Central memory CD4-positive, alpha-beta T cell (primary cell): ENCODE measurements around the gene TBX3.

Source experiments
- DNase-seq: peaks from one replicate; pipeline ENCODE4 v3.0.0; 2022

TBX3 gene

DNA sequence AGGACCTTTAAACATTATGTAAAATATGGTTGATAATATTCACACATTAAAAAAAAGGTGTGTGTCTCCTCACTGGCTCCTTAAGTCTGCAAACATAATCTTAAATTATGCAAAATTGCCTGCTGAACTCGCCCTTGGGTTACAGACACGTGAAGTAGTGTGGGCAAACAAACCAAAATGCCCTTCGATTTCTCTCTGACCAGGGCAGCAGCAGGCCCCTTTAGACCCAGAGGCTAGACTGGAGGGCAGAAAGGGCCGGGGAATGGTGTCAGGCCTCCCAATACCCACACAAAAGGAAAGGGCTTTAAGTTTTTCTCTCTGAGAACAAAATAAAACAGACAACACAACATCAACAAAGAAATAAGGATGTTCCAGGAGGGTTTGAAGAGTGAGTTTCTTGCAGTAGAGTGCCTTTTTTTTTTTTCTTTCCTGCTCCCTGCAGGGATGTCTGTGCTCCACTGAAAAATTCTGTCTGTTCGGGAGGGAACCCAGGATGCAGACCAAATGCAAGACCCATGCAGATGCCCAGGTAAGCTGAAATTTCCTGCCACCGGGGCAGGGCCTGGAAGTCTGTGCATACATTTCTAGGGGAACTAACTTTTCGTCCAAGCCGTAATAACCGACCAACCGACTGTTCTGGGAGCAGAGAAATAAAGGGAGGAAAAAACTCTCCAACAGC, 1.7 kb downstream of the TBX3 start:
- DNase-seq = no peak

DNA sequence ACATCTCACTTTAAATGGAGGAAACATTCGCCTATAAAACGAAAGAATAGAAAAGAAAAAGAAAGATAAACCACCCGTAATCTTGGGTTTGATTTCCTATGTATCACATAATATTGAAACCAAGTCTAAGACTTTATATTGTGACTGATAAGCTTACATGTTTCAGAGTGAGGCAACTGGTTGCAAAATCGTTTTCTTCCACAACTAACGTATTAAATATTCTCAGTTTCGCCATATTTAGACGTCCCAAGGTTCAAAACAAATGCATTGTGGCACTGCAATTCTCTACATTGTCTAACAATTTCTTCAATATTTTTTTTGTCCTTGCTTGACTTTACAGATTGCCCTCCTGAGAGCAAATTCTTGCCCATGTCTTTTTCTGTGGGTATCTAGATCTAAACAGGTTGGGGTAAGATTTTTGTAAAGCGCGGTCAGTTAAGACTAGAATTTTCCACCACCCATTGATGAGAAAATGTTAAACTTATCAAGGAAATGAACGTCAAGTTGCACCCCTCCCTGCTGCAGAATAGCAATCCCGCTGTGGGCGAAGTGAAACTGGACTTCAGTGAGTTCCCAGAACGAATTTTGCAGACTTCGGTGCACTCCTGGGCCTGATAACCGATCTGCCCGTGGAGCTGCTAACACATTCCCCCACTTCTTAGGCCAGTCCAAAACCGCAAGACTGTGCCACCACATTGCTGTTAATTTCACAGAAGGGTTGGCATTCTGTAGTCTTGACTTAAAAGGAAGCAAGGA, 2.7 kb downstream of the TBX3 start:
- DNase-seq = no peak

DNA sequence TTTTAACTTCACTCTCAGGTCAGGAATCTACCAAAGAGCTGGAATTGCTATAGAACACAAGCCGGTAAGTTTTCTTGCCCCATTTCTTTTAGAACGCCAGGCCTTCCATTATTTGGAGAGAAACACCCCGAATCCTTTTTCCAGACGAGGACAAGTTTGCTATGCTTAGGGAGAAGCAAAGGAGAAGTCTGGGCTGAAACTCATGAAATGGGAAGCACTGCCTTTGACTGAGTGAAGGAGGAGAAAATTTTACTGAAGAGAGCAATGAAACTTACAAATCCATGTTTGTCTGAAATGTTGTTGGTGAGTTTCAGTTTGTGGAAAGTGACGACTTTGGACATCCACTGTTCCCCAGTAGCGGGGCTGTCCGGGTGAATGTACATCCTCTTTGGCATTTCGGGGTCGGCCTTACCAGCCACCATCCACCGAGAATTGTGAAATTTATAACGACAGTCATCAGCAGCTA, 3.3 kb downstream of the TBX3 start:
- DNase-seq = no peak

DNA sequence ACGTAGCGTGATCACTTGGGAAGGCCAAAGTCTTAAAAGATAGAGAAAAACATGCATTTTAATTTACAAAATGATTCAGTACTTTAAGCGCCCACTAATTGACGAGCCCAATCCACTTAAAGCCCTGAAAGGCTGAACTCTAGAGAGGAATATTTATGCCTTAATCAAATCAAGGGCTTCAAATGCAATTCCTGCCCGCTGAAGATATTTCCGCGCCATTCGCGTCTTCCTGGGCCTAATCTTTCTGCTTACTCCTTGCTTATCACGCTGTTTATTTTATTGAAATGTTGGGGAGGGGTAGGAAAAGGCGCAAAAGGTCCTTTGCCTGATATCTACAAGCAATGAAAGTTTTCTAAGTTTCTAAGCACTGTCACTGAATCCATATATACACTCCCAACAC, 4.0 kb downstream of the TBX3 start:
- no peak for DNase-seq

DNA sequence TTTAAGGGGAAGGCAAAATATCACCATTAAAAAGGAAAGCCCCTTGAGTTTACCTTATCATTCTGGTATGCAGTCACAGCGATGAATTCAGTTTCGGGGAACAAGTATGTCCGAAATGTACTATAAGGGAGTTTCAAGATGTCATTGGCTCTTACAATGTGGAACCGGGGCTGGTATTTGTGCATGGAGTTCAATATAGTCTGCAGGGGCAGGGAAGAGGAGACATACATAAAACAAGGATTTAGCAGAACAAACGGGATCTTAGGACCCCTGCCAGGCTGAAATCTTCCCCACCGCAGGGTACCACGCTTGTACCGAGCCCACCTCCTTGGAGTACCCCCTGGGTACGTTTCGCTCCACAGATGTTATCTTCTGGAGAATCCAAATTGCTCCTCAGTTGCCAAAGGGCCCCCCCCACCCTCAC, 4.5 kb downstream of the TBX3 start:
- no peak for DNase-seq

DNA sequence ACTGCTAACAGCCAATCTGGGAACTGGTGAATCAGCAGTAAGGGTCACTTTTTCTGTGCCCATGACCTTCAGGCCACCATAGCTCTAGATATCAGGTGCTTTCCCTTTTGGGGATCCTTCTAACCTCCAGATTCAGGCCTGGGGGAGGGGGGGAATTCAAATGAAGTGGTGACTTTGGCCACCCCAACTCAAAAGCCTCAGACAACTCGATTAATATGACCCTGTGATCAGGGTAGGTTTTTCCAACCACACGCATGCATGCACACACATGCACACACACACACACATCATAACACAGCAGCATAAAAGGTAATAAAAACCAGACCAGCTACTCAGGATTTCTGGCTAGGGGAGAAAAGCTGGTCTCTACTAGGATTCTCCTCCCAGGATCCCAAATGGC, 5.3 kb downstream of the TBX3 start:
- DNase-seq = no peak

DNA sequence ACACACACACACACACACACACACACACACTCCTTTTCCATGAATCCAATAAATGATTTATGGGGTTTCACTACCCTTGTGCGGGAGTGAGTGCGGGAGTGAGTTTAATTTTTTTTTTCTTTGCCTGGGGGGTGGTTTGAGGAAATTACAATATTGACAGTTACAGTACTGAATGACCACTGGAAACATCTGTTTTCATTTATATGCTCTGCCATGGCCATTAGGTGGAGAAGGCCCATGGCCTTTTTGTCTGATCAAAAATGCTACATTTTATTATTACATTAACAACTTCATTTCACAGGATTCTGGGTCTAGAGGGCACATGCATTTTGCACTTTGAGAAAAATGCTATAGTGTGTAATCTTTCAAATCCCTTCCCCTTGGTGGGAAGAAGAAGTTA, 5.9 kb downstream of the TBX3 start:
- DNase-seq = no peak

DNA sequence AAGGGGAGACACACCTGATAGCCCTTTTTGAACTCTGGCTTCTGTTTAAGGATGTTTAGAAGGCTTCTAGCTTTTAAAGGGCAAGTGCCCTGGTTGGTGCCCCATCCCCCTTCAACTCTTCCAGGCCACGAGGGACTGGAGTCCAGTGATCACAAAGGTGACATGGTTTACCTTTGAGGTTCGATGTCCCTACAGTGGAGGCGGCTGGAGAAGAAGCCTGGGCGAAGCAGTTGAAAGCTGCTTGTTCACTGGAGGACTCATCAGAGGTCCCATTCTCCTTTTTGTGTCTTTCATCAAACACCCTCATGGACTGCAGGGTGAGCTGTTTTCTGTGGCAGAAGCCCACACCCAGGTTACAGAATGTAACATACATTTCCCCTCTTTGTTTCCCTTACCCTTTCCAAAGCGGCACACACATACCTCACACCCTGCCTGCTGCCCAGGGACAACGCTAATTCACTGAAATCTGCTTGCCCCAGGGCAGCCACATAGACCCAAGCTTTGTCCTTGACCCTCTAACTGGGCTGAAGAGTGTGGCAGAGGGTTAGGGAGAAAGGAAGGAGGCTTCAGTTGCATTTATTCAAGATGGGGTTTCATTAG, 7.7 kb downstream of the TBX3 start:
- DNase-seq = no peak

DNA sequence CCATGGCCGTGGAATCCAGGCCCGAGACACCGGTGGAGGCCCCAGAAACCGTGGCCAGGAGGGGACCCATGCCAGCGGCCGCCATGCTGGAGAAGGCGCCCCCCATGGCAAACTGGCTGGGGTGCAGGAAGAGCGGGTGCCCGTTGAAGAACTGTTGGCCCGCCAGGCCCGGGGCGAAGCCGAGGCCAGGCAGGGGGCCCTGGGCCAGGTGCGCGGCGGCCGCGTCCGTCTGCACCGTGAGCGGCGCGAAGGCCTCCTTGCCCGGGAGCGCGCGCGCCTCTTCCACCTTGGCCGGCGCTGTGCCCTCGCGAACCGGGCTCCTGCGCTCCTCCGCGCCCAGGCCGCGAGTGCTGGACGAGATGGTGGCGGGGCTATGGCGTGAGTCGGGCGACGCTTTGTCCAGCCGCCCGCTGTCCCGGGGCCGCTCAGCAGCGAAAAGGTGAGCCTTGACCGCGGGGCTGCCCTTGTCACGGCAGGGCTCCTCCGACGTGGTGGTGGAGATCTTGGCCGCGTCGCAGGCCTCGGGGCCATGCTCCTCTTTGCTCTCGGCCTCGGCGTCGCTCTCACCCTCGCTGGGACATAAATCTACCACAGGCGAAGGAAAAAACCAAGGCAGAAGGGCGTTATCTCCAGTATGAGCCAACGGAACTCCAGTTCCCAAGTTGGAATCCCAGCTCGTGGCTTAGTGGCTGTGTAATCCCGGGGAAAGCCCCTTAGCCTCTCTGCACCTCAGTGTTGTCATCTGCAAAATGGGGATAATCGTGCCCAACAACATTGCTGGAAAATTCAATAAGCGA, 9.5 kb downstream of the TBX3 start:
- no peak for DNase-seq

DNA sequence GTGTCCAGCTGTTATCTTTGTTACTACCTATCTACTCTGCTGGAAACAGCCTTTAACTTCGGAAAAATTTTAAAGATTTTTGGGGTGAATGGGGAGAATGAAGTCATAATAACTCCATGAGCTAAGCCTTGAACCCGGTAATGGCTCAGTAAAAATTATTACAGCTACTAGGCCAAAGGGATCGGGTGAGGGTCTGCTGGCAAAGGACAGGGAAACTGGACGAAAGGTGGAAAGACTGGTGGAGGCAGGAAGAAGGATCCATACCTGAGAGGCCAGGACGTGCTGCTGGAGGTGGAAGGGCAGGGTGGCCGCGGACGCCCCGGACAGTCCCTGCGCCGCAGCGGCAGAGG, 10.1 kb downstream of the TBX3 start:
- no peak for DNase-seq

DNA sequence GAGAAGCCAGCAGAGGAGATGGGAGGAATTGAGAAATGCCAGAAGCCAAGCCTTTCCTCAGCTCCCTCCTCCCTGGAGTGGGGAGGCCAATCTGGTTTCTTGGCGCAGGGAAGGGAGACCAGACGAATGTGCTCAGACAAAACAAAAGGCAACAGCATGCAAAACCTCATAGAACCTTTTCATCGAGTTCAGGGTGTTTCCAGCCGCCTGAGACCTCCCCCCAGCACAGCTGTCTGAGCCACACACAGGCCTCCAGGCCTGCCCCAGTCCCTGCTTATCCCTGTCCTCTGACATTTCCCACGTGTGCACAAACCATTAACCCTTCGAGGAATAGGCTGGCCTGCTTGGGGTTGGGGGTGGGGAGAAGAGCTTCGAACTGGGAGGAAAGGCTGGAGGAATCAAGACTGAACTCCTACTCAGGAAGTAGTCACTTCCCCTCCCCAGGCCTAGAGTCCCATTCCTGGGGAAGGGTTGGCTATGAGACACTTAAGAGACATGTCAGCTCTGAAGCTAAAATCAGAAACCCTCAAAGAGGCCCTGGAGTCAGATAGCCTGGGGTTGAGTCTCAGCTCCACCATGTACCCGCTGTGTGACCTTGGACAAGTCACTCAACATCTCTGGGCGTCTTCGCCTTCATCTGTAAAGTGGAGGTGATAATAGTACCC, 10.7 kb downstream of the TBX3 start:
- DNase-seq = no peak

DNA sequence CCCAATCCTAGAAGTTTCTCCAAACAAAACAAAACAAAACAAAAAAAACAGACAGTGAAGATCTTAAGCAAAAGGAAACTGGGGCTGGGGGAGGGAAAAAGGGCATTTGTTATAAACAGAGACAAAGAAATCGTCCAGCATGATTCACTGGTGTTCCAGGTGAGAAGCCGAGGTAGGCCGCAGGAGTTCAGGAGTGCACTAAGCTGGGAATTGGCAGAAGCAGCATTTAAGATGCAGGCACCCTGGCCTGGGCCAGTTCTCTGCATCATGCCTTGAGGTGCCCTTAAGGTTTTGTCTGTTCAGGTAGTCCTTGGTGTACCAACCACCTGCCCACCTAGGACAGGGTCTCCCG, 11.2 kb downstream of the TBX3 start:
- no peak for DNase-seq

DNA sequence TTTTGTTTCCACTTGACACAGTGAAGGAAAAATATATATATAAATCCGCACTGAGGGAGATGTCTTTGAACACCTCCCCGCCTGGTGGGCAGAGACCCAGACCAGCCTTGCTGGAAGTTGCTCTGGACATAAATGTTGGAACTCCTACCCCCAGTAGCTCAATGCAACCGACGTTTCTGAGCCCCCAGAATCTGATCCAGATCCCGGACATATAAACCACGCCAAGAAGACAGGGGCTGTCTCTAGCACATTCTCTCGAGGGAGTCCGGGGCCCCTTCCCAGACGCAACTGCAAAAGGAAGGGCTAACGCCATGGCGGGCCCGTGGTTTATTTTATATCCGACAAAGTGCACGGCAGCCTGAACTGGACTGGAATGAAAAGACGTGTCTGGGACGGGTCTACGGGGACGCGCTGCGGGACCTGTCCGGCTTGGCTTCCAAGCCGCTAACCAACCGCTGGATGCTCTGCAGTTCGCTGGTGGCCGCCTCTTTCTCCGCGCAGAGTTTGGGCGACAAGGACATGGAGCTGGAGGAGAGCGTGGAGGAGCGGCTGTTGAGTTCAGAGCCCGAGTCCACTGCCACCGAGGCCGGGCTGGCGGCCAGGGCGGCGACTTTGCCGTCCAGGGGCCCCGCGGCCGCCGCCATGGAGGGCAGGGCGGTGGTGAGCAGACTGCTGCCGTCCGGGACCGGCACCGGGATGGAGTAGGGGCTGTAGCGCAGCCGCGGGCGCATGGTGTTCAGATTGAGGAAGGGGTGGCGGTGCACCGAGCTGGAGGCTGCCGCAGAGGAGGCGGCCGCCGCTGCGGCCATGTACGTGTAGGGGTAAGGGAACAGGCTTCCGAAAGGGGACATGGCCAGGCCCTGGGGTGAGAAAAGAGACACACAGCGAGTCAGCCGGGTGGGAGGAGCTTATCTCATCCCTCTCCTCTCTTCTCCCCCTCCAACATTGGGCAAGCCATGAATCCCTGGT, 12.2 kb downstream of the TBX3 start:
- DNase-seq = no peak

DNA sequence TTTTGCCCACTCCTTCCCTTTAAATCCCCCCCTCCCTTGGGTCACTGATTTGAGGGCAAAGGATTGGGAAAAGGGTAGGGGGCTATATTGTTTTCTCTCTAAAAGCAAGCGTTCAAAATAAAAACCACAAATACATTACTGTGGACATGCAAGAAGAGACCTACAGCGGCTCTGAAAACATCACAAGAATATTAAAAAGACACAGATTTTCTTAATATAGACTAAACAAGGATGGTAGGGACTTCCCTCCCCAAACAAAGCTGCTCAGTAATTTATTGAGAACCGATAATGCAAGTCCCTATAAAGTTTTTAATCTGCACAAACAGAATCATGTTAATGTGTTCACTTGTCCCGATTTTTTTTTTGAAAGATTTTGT, 12.9 kb downstream of the TBX3 start:
- DNase-seq = no peak

DNA sequence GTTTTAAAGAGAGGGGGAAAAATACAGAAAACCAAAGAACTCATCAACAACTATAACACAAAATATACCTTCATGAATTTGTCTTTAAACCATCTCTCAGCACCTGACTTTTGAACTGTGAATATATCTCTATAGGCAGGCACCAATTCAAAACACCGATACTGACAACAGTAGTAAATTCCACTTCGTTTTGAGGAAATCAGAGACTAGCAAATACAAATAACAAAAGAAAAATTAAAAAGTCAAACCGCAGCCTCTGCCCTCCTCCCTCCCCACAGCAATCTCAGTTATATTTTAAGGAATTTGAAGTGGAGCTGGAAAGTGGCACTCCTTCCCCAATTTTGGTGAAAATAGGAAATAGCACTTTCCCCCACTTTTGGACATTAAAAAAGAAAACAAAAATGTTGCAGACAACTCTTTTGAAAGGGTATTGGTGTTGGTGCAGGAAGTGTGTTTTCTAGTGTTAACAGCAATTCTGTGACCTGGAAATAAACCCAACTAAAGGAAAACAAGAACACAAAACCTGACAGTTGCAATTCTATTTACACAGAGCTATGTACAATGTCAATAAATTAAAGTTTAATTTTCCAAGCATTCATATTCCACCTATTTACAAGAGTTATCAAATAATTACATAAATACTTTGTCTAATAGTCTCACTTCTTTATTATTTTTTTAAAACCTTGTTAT, 13.5 kb downstream of the TBX3 start:
- DNase-seq = no peak

DNA sequence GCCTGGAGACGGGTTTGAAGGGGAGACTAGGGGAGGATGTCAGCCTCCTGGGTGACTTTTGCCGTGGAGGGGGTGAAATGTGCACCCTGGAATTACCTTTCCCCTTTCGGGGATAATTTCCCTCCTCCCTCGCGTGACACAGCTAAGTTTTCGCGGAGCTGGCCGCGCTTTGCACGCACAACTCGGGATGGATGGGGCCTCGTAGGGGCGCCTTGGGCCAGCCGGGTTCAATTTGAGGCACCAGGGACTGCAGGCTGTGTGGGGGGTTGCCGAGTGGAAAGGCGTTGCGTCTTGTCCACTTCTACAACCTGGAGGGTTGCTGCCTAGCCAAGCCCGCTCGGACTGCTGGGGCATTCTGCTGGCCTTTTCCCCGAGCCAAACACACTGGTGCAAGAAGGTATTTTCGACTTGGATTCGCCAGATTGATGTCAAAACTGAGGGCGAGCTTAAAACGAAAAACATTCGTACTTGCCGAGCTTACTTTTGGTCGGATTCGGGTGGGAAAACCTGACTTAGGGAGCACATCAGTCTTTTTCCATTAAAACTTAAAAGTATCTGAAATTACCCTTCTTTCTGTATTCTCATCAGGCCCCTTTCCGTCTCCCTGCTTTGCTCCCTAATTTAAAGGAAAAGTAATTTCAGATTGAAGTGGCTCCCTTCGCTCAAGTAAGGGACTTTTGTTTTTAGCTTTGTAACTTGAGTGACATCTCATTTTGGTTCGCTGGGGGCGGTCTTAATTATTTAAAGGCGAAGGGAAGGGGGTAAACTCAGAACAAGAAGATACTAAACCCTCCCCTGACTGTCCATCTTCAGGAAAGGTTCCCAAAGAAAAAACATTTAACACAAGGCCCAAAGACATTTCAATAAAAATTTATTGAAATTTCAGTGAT, 14.3 kb downstream of the TBX3 start:
- no peak for DNase-seq

DNA sequence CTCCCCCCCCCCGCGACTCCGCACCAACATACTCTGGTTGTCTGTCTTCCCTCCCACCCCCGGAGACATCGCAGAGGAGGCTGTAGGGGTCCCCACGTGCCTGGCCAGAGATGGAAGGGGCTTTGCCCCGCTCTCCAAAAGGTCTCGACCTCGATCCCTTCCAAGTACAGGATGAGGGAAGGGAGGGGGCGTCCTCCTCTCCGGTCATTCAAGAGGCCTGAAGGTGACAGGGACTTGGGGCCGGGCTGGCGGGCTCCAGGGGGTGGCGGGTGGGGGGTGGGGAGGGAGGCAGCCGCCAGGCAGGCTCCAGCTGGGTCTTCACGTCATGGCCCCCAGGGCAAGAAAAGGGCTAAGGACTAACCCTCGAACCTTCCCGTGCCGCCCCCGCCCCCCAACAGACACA, 15.1 kb downstream of the TBX3 start:
- no peak for DNase-seq

DNA sequence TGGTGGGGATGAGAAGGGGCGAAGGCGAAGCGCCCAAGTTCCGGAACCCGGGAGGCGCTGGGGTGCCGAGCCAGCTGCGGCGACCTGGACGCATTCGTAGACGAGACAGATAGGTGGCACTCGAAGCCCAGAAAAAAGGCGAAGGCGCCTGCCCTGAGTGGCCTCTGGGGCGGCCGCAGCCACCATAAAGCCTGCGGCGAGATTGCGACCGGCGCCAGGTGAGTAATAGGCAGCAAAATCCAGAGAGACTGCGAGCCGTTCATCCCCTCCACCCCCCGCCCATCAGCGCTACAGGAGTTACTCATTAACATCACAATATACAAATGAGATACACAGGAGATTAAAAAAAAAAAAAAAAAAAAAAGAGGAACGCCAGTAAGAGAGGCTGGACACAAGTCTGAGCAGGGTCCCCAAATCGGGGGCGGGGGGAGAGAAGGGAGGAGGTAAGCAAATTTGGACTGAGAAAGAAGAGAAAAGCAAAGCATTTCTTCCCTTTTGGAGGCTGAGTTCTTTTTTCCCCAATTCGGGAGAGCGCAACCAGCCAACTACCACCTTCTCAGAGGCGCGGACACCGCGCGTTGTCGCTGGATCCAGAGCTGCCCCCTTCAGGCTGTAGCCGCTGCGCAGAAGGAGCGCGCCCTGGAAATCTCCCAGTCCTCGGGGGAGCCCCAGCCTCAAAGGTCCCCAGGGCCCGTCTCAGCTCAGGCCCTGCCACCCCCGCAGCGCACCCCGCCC, 15.7 kb downstream of the TBX3 start:
- DNase-seq = no peak

DNA sequence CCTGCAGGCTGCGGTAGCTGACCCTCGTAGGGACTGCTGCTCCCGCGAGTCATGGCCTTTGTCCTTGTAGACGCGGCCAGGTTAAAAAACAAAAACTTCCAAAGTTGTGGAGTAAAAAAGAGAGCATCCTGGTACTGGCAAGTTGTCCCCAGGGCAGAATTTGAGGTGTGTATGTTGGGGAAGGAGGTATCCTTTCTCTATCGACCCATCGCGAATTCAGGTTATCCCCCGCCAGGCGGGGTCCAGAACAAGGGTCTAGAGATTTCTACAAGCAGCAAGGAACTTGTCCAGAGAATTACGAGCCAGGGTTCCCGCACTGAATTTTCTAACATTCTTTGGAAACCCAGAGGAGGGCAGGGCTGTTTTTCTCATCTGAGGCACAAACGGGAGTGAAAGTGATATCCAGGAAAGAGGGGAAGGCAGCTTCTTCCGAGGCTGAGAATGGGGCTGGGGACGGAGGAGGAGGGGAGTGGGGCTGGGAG, 16.3 kb downstream of the TBX3 start:
- no peak for DNase-seq
